Hepatocyte (in vitro differentiated cells): ENCODE data around the gene HMGXB4. TPM values are rescaled to one million over a fixed set of nuclear protein-coding genes. Genes with fewer than 3 reads are reported as not detected.

Source experiments
- DNase-seq: peaks from one replicate; pipeline ENCODE4 v3.0.0-alpha.2; 2016; ENCODE audit warnings: low spot score
- H2AFZ ChIP-seq: fragments of 200-600 bp; sonication (generic); 2 replicates; pipeline ENCODE4 v1.6.0; 2016; ENCODE audit warnings: antibody characterized with exemption, mild to moderate bottlenecking
- H3K27ac ChIP-seq: fragments of 200-600 bp; sonication (generic); 2 replicates; pipeline ENCODE4 v1.5.1; 2016; ENCODE audit warnings: mild to moderate bottlenecking
- H3K27me3 ChIP-seq: fragments of 200-600 bp; sonication (generic); 2 replicates; pipeline ENCODE4 v1.6.1; 2016
- H3K36me3 ChIP-seq: fragments of 200-600 bp; sonication (generic); replicated peaks from 2 replicates; pipeline ENCODE4 v1.5.1; 2016; ENCODE audit warnings: low read depth; ENCODE audit not compliant: insufficient read depth
- H3K4me1 ChIP-seq: fragments of 200-600 bp; sonication (generic); 2 replicates; pipeline ENCODE4 v1.5.1; 2016; ENCODE audit warnings: mild to moderate bottlenecking, moderate library complexity; ENCODE audit not compliant: insufficient read depth
- H3K4me2 ChIP-seq: fragments of 200-600 bp; sonication (generic); 2 replicates; pipeline ENCODE4 v1.6.0; 2016
- H3K4me3 ChIP-seq: fragments of 200-600 bp; sonication (generic); 2 replicates; pipeline ENCODE4 v1.5.1; 2016; ENCODE audit warnings: mild to moderate bottlenecking
- H3K79me2 ChIP-seq: fragments of 200-600 bp; sonication (generic); 2 replicates; pipeline ENCODE4 v1.6.0; 2017; ENCODE audit warnings: mild to moderate bottlenecking
- H3K9me2 ChIP-seq: fragments of 200-600 bp; sonication (generic); replicated peaks from 2 replicates; pipeline ENCODE4 v1.6.0; 2017; ENCODE audit warnings: mild to moderate bottlenecking; ENCODE audit not compliant: insufficient read depth
- H3K9me3 ChIP-seq: fragments of 200-600 bp; sonication (generic); 2 replicates; pipeline ENCODE4 v1.5.1; 2016; ENCODE audit warnings: low read depth, mild to moderate bottlenecking
- H4K20me1 ChIP-seq: fragments of 200-600 bp; sonication (generic); 2 replicates; pipeline ENCODE4 v1.6.0; 2016; ENCODE audit warnings: mild to moderate bottlenecking; ENCODE audit not compliant: insufficient read depth, poor library complexity, severe bottlenecking
- EZH2 ChIP-seq: fragments of 200-600 bp; sonication (generic); IDR thresholded peaks from 2 replicates; pipeline ENCODE4 v1.6.1; 2016; ENCODE audit warnings: antibody characterized with exemption, mild to moderate bottlenecking, borderline replicate concordance
- EZH2phosphoT487 ChIP-seq: fragments of 200-600 bp; sonication (generic); IDR thresholded peaks from one replicate; pipeline ENCODE4 v1.6.1; 2018; ENCODE audit warnings: antibody characterized with exemption, mild to moderate bottlenecking, low read depth, moderate library complexity; ENCODE audit not compliant: unreplicated experiment, severe bottlenecking
- WGBS: methylation state at CpG from one replicate; pipeline ENCODE4 v1.1.6; 2016; ENCODE audit warnings: low lambda C conversion rate; ENCODE audit errors: missing lambda C conversion rate; 5-methylcytosine and 5-hydroxymethylcytosine counted together
- polyA plus RNA-seq: library from polyadenylated mRNA; unstranded; fragments of >200 nt; fragmentation: Nextera tagmentation; extraction: Ambion mirVana; gene quantifications from 2 replicates; pipeline ENCODE4 v1.2.1, GENCODE V29; 2016
- total RNA-seq: library from RNA; depleted of rRNA; stranded (reverse); fragments of >200 nt; gene quantifications from 2 replicates; pipeline ENCODE4 v1.2.3, GENCODE V29; 2014
- TF ChIP-seq, protein P1 (sequence below): fragments of 200-600 bp; sonication (generic); IDR thresholded peaks from 2 replicates; pipeline ENCODE4 v1.5.1; 2016; ENCODE audit warnings: antibody characterized with exemption, mild to moderate bottlenecking; ENCODE audit not compliant: poor library complexity

The HMGXB4 gene
- total and polyA plus RNA-seq, 2 experiments from 2014 or later = 17.2 to 19.0 TPM

DNA sequence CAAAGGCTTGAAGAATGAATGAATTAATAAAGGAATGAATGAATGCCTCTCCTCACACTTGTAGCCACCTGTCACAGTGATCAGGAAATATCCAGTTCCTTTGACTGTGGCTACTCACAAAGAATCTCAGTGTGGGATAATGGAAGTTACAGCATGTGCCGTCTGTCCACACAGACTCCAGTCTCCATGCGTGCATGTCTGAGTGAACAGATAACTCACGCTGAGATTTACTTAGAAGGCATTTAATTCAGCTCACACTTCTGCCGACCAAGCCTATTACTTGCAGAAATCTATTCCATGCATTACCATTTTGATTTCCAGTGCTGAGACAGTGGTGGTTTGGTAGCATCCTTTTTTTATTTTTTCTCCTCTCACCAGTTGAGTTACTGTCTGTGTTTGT, 32.3 kb upstream of the HMGXB4 start:
- no peak for TF ChIP-seq EZH2
- TF ChIP-seq, protein P1, sequence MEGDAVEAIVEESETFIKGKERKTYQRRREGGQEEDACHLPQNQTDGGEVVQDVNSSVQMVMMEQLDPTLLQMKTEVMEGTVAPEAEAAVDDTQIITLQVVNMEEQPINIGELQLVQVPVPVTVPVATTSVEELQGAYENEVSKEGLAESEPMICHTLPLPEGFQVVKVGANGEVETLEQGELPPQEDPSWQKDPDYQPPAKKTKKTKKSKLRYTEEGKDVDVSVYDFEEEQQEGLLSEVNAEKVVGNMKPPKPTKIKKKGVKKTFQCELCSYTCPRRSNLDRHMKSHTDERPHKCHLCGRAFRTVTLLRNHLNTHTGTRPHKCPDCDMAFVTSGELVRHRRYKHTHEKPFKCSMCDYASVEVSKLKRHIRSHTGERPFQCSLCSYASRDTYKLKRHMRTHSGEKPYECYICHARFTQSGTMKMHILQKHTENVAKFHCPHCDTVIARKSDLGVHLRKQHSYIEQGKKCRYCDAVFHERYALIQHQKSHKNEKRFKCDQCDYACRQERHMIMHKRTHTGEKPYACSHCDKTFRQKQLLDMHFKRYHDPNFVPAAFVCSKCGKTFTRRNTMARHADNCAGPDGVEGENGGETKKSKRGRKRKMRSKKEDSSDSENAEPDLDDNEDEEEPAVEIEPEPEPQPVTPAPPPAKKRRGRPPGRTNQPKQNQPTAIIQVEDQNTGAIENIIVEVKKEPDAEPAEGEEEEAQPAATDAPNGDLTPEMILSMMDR = no peak
- TF ChIP-seq EZH2phosphoT487 = no peak
- H3K79me2 ChIP-seq = no peaks in the 10 kb centered on the region
- H3K4me2 ChIP-seq = no peak overlapping the region
- no peak overlapping the region for H2AFZ ChIP-seq
- DNase-seq = no peak
- no peaks in the 10 kb centered on the region for H3K9me3 ChIP-seq
- H4K20me1 ChIP-seq = no peaks in the 10 kb centered on the region
- no peaks in the 10 kb centered on the region for H3K36me3 ChIP-seq
- H3K27me3 ChIP-seq = peaks cover 2% of the 10 kb centered on the region
- no peaks in the 10 kb centered on the region for H3K4me1 ChIP-seq
- H3K4me3 ChIP-seq = no peak overlapping the region
- H3K9me2 ChIP-seq = no peaks in the 10 kb centered on the region
- WGBS = 78% methylated on average over 4 of the region's 4 CpGs
- H3K27ac ChIP-seq = no peak overlapping the region

DNA sequence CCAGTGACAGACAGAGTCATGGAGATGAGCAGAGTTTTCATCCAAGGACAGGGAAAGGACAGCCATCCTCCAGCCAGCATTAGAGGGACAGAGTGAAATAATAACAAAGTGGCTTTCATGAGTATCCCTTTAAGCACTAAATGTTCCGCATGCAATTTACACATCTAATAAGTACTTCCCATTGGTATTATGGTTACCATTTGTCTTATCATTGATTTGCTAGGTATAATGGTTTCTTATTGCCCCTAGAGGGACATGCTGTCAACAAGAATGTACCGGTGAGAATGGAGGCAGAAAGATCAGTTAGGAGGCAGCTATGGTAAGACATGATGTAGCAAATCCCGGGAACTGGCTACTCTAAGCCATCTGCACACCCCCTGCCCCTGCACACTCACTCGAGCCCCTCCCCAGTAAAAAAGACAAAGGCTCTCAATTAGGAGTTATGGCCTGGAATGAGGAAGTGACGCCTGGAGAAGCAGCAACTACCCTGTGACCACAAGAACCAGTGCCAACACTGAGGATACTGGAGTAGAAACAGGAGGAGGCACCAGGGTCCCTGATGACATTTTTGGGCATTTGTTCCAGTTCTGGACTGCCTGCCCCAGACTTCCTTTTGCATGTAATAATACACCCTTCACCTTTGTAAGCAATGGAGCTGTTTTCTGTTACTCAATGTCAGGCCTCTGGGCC, 30.2 kb upstream of the HMGXB4 start:
- H3K9me3 ChIP-seq = no peaks in the 10 kb centered on the region
- H3K27me3 ChIP-seq = peaks cover 8% of the 10 kb centered on the region
- 70% methylated on average over 5 of the region's 5 CpGs for WGBS
- DNase-seq = no peak
- no peak for TF ChIP-seq EZH2phosphoT487
- no peaks in the 10 kb centered on the region for H3K79me2 ChIP-seq
- no peaks in the 10 kb centered on the region for H3K4me1 ChIP-seq
- no peaks in the 10 kb centered on the region for H3K36me3 ChIP-seq
- H2AFZ ChIP-seq = no peak overlapping the region
- no peak overlapping the region for H3K4me2 ChIP-seq
- H3K27ac ChIP-seq = no peak overlapping the region
- H3K9me2 ChIP-seq = no peaks in the 10 kb centered on the region
- no peaks in the 10 kb centered on the region for H4K20me1 ChIP-seq
- H3K4me3 ChIP-seq = no peak overlapping the region

DNA sequence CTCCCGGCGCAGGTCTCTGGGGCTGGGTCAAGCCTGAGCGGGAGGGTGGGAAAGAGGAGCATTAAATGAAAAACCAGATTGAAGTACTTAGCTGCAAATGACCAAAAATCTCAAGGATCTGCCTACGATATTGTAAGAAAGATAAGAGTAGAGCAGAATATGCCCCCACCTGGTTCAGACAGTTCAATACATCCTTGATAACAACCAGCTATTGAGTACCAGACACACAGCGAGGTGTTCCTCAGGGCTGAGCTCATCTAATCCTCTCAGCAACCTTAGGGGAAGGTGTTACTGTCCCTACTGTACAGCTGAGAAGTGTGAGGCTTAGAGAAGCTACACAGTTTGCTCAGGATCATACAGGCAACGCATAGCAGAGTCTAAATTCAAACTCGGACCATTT, 27.4 kb upstream of the HMGXB4 start:
- Histone ChIP-seq H3K4me1 (no peaks in the 10 kb centered on the region), H3K27ac (no peak overlapping the region), H3K36me3 (no peaks in the 10 kb centered on the region), H3K9me3 (no peaks in the 10 kb centered on the region), H3K4me2 (no peak overlapping the region), H3K27me3 (peaks cover 20% of the 10 kb centered on the region), H3K9me2 (no peaks in the 10 kb centered on the region), H2AFZ (no peak overlapping the region), H3K79me2 (no peaks in the 10 kb centered on the region), H3K4me3 (no peak overlapping the region), H4K20me1 (no peaks in the 10 kb centered on the region)
- 77% methylated on average over 7 of the region's 7 CpGs for WGBS
- TF ChIP-seq EZH2 (no peak), EZH2phosphoT487 (no peak)
- TF ChIP-seq, protein P1 = no peak
- no peak for DNase-seq

DNA sequence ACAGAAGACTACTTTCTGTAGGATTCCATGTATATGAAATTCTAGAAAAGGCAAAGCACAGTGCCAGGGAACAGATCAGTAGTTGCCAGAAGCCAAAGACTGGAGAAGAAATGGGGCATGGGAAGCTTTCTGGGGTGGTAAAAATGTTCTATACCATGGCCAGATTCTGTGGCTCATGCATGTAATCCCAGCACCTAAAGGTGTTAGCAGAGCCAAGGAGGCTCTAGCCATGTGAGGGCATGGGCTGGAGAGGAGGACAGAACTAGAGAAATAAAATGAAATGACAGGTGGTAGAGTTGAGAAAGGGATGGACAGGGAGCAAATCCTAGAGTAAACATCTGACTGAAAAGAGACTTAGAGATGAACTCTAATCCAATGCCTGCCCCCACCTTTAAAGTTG, 26.9 kb upstream of the HMGXB4 start:
- no peaks in the 10 kb centered on the region for H3K9me2 ChIP-seq
- no peak for DNase-seq
- no peaks in the 10 kb centered on the region for H3K4me1 ChIP-seq
- no peaks in the 10 kb centered on the region for H4K20me1 ChIP-seq
- TF ChIP-seq EZH2phosphoT487 (no peak), EZH2 (no peak)
- TF ChIP-seq, protein P1 = no peak
- H3K36me3 ChIP-seq = no peaks in the 10 kb centered on the region
- H3K27ac ChIP-seq = no peak overlapping the region
- H3K9me3 ChIP-seq = no peaks in the 10 kb centered on the region
- peaks cover 20% of the 10 kb centered on the region for H3K27me3 ChIP-seq
- no peaks in the 10 kb centered on the region for H3K79me2 ChIP-seq
- H2AFZ ChIP-seq = no peak overlapping the region
- H3K4me2 ChIP-seq = no peak overlapping the region
- no peak overlapping the region for H3K4me3 ChIP-seq
